Smooth muscle cell of the pulmonary artery (primary cell): ENCODE measurements around the gene BASP1. TPM values are rescaled to one million over a fixed set of nuclear protein-coding genes. Genes with fewer than 3 reads are reported as not detected.

ENCODE experiments used
- total RNA-seq: library from RNA; depleted of rRNA; stranded (reverse); fragments of >200 nt; gene quantifications from 2 replicates; pipeline ENCODE4 v1.2.3, GENCODE V29; 2014

Gene BASP1, protein sequence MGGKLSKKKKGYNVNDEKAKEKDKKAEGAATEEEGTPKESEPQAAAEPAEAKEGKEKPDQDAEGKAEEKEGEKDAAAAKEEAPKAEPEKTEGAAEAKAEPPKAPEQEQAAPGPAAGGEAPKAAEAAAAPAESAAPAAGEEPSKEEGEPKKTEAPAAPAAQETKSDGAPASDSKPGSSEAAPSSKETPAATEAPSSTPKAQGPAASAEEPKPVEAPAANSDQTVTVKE
- total RNA-seq, result 89.6 and 109 TPM in 2 replicates

DNA sequence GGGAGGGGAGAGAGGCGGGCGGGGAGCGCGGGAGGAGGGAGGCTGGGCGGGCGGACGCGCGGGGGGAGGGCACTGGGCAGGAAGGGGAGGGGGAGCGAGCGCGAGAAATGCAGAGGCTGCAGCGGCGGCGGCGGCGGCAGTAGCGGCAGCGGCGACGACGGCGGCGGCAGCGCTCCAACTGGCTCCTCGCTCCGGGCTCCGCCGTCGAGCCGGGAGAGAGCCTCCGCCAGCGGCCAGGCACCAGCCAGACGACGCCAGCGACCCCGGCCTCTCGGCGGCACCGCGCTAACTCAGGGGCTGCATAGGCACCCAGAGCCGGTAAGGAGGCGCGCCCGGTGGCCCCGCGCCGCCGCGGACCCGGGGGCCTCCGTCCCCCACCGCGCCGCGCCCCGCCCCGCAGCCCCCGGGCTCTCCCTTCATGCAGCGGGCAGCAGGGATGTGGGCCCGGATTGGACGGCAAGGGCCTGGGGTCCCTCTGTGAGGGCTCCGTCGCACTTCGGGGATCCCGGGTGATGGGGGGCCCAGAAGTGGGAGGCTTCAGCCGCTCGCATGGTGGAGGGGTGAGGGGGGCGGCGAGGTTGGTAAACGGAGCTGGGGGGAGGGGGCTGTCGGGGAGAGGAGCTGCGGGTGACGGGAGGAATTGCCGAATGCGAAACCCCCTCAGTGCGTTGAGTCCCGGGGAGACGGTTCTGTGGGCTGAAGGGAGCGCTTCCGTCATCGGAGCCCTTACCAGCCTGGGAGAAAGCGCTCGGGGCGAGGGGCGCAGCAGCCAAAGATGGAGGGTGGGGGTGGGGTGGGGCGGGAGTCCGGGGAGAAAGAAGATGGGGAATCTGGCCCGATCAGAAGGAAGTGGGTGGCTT lies at the start of gene BASP1:
BASP1 (plus strand) TSS at position 139 of the 860 bp plus-strand sequence. CDS start 57,586 bp downstream, outside the sequence.

